ENCODE results near the gene SLX4. TPM values are rescaled to one million over a fixed set of nuclear protein-coding genes. Genes with fewer than 3 reads are reported as not detected.

Gene SLX4
- total RNA-seq, 1 donor from 2014 or later, result 1.3 TPM

GRCh38 chr16:3655030-3655395 lies 43.6 kb upstream of the SLX4 start:
- FAIRE-seq (peak; percentile 43), DNase-seq (ENCODE audit: low read depth) (no peak)
- no peak overlapping the region for H3K4me3 ChIP-seq (ENCODE audit: low read depth, low read length)
- peaks cover 18% of the 10 kb centered on the region for H3K36me3 ChIP-seq (ENCODE audit: control insufficient read depth, insufficient read depth, low read length)
- H3K27me3 ChIP-seq (ENCODE audit: control insufficient read depth, insufficient read depth, low read length), result no peaks in the 10 kb centered on the region
- TF ChIP-seq CTCF (IDR thresholded peaks at IDR 0.05; ENCODE audit: insufficient read depth, low read length, severe bottlenecking), result no peak

- Histone ChIP-seq H3K27me3 (ENCODE audit: control insufficient read depth, insufficient read depth, low read length) (no peaks in the 10 kb centered on the region), H3K4me3 (ENCODE audit: low read depth, low read length) (no peak within 1 kb of the TSS), H3K36me3 (ENCODE audit: control insufficient read depth, insufficient read depth, low read length) (peaks cover 18% of the 10 kb centered on the region)
- FAIRE-seq (no peak), DNase-seq (ENCODE audit: low read depth) (peak; percentile 61)
- peak; percentile 89 for TF ChIP-seq CTCF (IDR thresholded peaks at IDR 0.05; ENCODE audit: insufficient read depth, low read length, severe bottlenecking)
Observed at GRCh38 chr16:3654249-3654991, 43.0 kb upstream of the SLX4 start, which contains the start of gene DNASE1. TSS of gene DNASE1 (plus strand) at chr16:3654691. CDS start at chr16:3655374, 683 bp downstream.

- Histone ChIP-seq H3K27me3 (ENCODE audit: control insufficient read depth, insufficient read depth, low read length) (no peaks in the 10 kb centered on the region), H3K4me3 (ENCODE audit: low read depth, low read length) (no peak overlapping the region), H3K36me3 (ENCODE audit: control insufficient read depth, insufficient read depth, low read length) (peaks cover 11% of the 10 kb centered on the region)
- no peak for TF ChIP-seq CTCF (IDR thresholded peaks at IDR 0.05; ENCODE audit: insufficient read depth, low read length, severe bottlenecking)
- FAIRE-seq (no peak), DNase-seq (ENCODE audit: low read depth) (no peak)
Observed at GRCh38 chr16:3652373-3653195, 41.2 kb upstream of the SLX4 start.

GRCh38 chr16:3651461-3652372 lies 40.3 kb upstream of the SLX4 start:
- TF ChIP-seq CTCF (IDR thresholded peaks at IDR 0.05; ENCODE audit: insufficient read depth, low read length, severe bottlenecking), result no peak
- FAIRE-seq, result no peak
- Histone ChIP-seq H3K36me3 (ENCODE audit: control insufficient read depth, insufficient read depth, low read length) (peaks cover 4% of the 10 kb centered on the region), H3K27me3 (ENCODE audit: control insufficient read depth, insufficient read depth, low read length) (no peaks in the 10 kb centered on the region), H3K4me3 (ENCODE audit: low read depth, low read length) (no peak overlapping the region)
- DNase-seq (ENCODE audit: low read depth), result no peak

- no peak overlapping the region for H3K4me3 ChIP-seq (ENCODE audit: low read depth, low read length)
- no peak for DNase-seq (ENCODE audit: low read depth)
- peaks cover 4% of the 10 kb centered on the region for H3K36me3 ChIP-seq (ENCODE audit: control insufficient read depth, insufficient read depth, low read length)
- no peaks in the 10 kb centered on the region for H3K27me3 ChIP-seq (ENCODE audit: control insufficient read depth, insufficient read depth, low read length)
- FAIRE-seq, result peak; percentile 18
- TF ChIP-seq CTCF (IDR thresholded peaks at IDR 0.05; ENCODE audit: insufficient read depth, low read length, severe bottlenecking), result no peak
Observed at GRCh38 chr16:3650631-3651265, 39.3 kb upstream of the SLX4 start.
